Endothelial cell of umbilical vein (primary cell): Measurements from ENCODE around the gene NCL. TPM values are rescaled to one million over a fixed set of nuclear protein-coding genes. Genes with fewer than 3 reads are reported as not detected.

Experiments used
- BruUV-seq: library from RNA; stranded (reverse); fragments of 400-500 nt; replicated peaks from 2 replicates; lab custom pipeline; 2021; lab: Mats Ljungman, UMichigan
- CTCF ChIA-PET: fragments of 300-600, 350-600 bp; sonication (Branson Sonifier 250); formaldehyde crosslinking; loops from one replicate; lab custom pipeline; 2021; ENCODE audit warnings: antibody characterized with exemption, inconsistent platforms; lab: Charles Lee
- POLR2A ChIA-PET: fragments of 300-600, 350-600 bp; sonication (Branson Sonifier 250); formaldehyde crosslinking; loops from one replicate; lab custom pipeline; 2021; ENCODE audit warnings: antibody characterized with exemption, inconsistent platforms; lab: Charles Lee
- DNase-seq: peaks from one replicate; pipeline ENCODE4 v3.0.0-alpha.2; 2011; ENCODE audit warnings: low read depth, low spot score
- FAIRE-seq: peaks from 2 replicates; lab custom pipeline; 2011; peaks lifted over from hg19 to GRCh38; lab: Jason Lieb, UNC
- H2AFZ ChIP-seq: 2 replicates; pipeline ENCODE4 v1.6.0; 2012; ENCODE audit warnings: low read depth, low read length, control low read depth, inconsistent platforms
- H3K27ac ChIP-seq: 2 replicates; pipeline ENCODE4 v1.5.1; 2011; ENCODE audit warnings: low read depth, mild to moderate bottlenecking, control low read depth, low read length, moderate library complexity; ENCODE audit not compliant: insufficient read depth
- H3K27me3 ChIP-seq, 2 experiments: 2 replicates each; pipeline versions ENCODE4 v1.6.0 to v1.6.1; 2011; ENCODE audit warnings: low read length in 2 of 2, mixed read lengths in 1 of 2; ENCODE audit not compliant: control insufficient read depth in 2 of 2, insufficient read depth in 2 of 2
- H3K36me3 ChIP-seq, 2 experiments: 2 replicates in 1 of 2; 3 replicates in 1 of 2; pipeline ENCODE4 v1.5.1; 2011; ENCODE audit warnings: low read length in 2 of 2, mild to moderate bottlenecking in 1 of 2, moderate library complexity in 1 of 2; ENCODE audit not compliant: control insufficient read depth in 2 of 2, insufficient read depth in 2 of 2; ENCODE audit errors: extremely low read depth in 1 of 2
- H3K4me1 ChIP-seq: 3 replicates; pipeline ENCODE4 v1.5.1; 2011; ENCODE audit warnings: mild to moderate bottlenecking, low read length; ENCODE audit not compliant: control insufficient read depth, insufficient read depth; ENCODE audit errors: extremely low read depth
- H3K4me2 ChIP-seq: 2 replicates; pipeline ENCODE4 v1.6.1; 2011; ENCODE audit warnings: low read length, control low read depth, mixed read lengths; ENCODE audit not compliant: insufficient read depth
- H3K4me3 ChIP-seq, 3 experiments: fragments of 200-600 bp in 1 of 3; sonication (generic), shearing (Covaris generic) in 1 of 3; replicated peaks in 1 of 3; 2 replicates each; pipeline ENCODE4 v1.5.1; 2011 to 2016; ENCODE audit warnings: control low read depth in 3 of 3, low read length in 3 of 3, mild to moderate bottlenecking in 2 of 3, inconsistent platforms in 1 of 3, low read depth in 1 of 3, moderate library complexity in 1 of 3; ENCODE audit not compliant: insufficient read depth in 1 of 3
- H3K79me2 ChIP-seq: 2 replicates; pipeline ENCODE4 v1.6.0; 2012; ENCODE audit warnings: low read length, inconsistent platforms; ENCODE audit not compliant: control insufficient read depth, insufficient read depth
- H3K9ac ChIP-seq: replicated peaks from 2 replicates; pipeline ENCODE3; 2011; ENCODE audit warnings: low read length, control low read depth; ENCODE audit not compliant: insufficient read depth; ENCODE audit errors: extremely low read depth
- H3K9me1 ChIP-seq: replicated peaks from 3 replicates; pipeline ENCODE4 v1.6.0; 2011; ENCODE audit warnings: mild to moderate bottlenecking, low read length; ENCODE audit not compliant: control insufficient read depth, insufficient read depth; ENCODE audit errors: extremely low read depth
- H3K9me3 ChIP-seq: replicated peaks from 2 replicates; pipeline ENCODE4 v1.5.1; 2012; ENCODE audit warnings: low read length, inconsistent platforms; ENCODE audit not compliant: control insufficient read depth, insufficient read depth
- H4K20me1 ChIP-seq: replicated peaks from 2 replicates; pipeline ENCODE3; 2011; ENCODE audit warnings: mild to moderate bottlenecking, low read length; ENCODE audit not compliant: control insufficient read depth, insufficient read depth; ENCODE audit errors: extremely low read depth
- POLR2AphosphoS5 ChIP-seq: IDR thresholded peaks from 2 replicates; pipeline ENCODE4 v1.6.1; 2012; ENCODE audit warnings: low read depth, mild to moderate bottlenecking, control low read depth, low read length, moderate library complexity; ENCODE audit not compliant: insufficient read depth
- dilution Hi-C: fragments of 300-500 bp; cut with MboI; formaldehyde crosslinking; loops from one replicate; pipeline ENCODE4 v1.15.0; 2019; ENCODE audit warnings: low sequenced_read_pairs; ENCODE audit not compliant: extremely low pct_ligation_motif_present
- intact Hi-C: fragments of 100-400 bp; cut with micrococcal nuclease; formaldehyde crosslinking; loops from one replicate; pipeline ENCODE4 v1.10.0; 2022
- polyA plus RNA-seq, 4 experiments: library from polyadenylated mRNA; depleted of rRNA in 3 of 4; stranded (reverse) in 3 of 4; unstranded in 1 of 4; fragments of >200 nt; gene quantifications; 2 replicates each; pipeline versions ENCODE4 v1.2.1 to v1.2.3, GENCODE V29; 2011 to 2012; ENCODE audit warnings: missing spikeins in 1 of 4
- total RNA-seq: library from RNA; stranded (reverse); gene quantifications from 2 replicates; pipeline ENCODE4 v1.2.3, GENCODE V29; 2021
- TF ChIP-seq, protein P1 (sequence below), 2 donors: IDR thresholded peaks; 1 replicate in 1 of 2; 2 replicates in 1 of 2; pipeline ENCODE4 v1.5.1; 2011; ENCODE audit warnings: low read length in 2 of 2, mild to moderate bottlenecking in 2 of 2, moderate library complexity in 2 of 2, control low read depth in 1 of 2, inconsistent platforms in 1 of 2, low read depth in 1 of 2; ENCODE audit not compliant: insufficient read depth in 1 of 2; ENCODE audit errors: extremely low read depth in 1 of 2

Gene NCL
- total and polyA plus RNA-seq, 2 donors (not counting 3 experiments of a cell fraction or from before 2014, with no cell fraction given), result 35.3 to 708 TPM

DNA sequence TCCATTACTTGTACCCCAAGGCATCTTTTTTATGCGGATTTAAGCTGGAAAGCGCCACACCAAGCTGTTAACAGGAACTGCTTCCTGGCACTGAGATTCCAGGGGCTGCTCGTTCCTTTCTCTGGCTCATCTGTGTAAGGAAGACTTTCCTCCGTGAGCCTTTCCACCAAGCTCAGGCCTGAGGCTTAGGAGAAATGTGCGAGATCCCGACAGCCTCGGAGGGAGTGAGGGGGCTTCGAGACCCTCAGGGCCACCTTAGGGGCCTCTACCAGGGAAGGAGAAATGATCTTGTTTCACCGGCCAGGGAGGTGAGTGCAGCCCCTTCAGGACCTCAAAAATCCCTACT, 51.7 kb downstream of the NCL start:
- Histone ChIP-seq H3K4me3 (no peak overlapping the region), H3K4me1 (peaks cover 3% of the 10 kb centered on the region), H3K36me3 (no peaks in the 10 kb centered on the region), H3K9me1 (no peaks in the 10 kb centered on the region), H2AFZ (peak overlapping the region; percentile 87), H3K79me2 (no peaks in the 10 kb centered on the region), H3K9ac (no peak overlapping the region), H3K4me2 (no peak overlapping the region), H3K27ac (no peak overlapping the region), H3K27me3 (no peaks in the 10 kb centered on the region), H4K20me1 (no peaks in the 10 kb centered on the region), H3K9me3 (no peaks in the 10 kb centered on the region)
- FAIRE-seq (no peak), DNase-seq (no peak)
- ChIA-PET CTCF (interaction anchor here (0.6 to 5.4 kb wide), 29 partner anchors 8 to 588 kb away, joined by 3 to 70 read pairs (median 4); partner anchors contain the start of gene ARMC9), POLR2A (interaction anchor here (1.5 kb wide), 1 partner anchor 51 kb away, joined by 3 read pairs; no protein-coding TSS in a partner anchor)
- intact Hi-C loops, result loop anchor here (1.0 kb wide), 4 partner anchors 115 to 308 kb away; no protein-coding TSS in a partner anchor
- no peak for TF ChIP-seq POLR2AphosphoS5
- BruUV-seq, result no TSS peak
- dilution Hi-C loops, result no loop called here

DNA sequence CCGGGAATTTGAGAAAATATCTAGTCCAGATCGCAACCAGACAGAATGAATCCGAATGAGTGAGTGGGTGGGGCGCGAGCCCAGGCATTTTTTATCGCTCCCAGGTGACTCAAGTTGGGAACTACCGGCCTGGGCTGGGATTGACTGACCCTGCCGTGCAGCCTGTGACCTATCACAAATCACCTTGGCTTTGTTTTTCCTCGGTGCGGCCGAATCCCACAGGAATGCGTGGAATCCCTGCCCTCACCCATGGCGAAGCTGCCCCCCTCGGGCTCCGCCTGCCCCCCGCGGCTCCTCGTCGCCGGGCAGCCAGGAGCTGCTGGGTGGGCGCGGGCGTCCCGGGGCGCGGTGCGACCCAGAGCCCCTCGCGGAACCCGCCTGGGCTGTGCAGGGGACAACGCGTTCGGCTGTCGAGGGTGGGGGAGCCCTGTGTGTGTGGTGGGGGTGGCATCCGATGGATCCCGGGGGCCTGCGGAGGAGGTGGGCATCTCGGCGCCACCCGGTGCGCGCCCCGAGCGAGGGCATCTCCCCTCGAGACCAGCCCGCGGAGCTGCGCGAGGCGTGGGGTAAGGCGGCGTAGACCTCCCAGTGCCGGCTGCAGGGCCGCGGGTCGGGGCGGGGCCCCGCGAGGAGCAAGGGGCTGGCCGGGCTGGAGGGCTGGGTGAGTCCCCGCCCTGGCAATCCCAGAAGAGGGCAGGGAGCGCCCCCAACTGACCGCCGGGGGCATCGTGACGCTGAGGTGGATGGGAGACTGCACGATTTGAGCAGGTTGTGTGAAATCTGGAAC, 52.3 kb downstream of the NCL start:
- CTCF ChIA-PET, result interaction anchor here (0.7 to 5.4 kb wide), 29 partner anchors 8 to 588 kb away, joined by 3 to 70 read pairs (median 4); partner anchors contain the start of gene ARMC9
- Histone ChIP-seq H3K4me3 (peak overlapping the region; percentile 18 to 73 (median 21)), H3K79me2 (no peaks in the 10 kb centered on the region), H4K20me1 (no peaks in the 10 kb centered on the region), H3K9me1 (no peaks in the 10 kb centered on the region), H3K4me1 (peaks cover 3% of the 10 kb centered on the region), H3K9me3 (no peaks in the 10 kb centered on the region), H3K4me2 (peak overlapping the region; percentile 25), H2AFZ (peak overlapping the region; percentile 93), H3K9ac (peak overlapping the region; percentile 40), H3K27me3 (no peaks in the 10 kb centered on the region), H3K36me3 (no peaks in the 10 kb centered on the region), H3K27ac (no peak overlapping the region)
- no TSS peak for BruUV-seq
- dilution Hi-C loops, result no loop called here
- POLR2A ChIA-PET, result interaction anchor here (1.5 kb wide), 1 partner anchor 52 kb away, joined by 3 read pairs; no protein-coding TSS in a partner anchor
- no peak for TF ChIP-seq POLR2AphosphoS5
- TF ChIP-seq, protein P1, sequence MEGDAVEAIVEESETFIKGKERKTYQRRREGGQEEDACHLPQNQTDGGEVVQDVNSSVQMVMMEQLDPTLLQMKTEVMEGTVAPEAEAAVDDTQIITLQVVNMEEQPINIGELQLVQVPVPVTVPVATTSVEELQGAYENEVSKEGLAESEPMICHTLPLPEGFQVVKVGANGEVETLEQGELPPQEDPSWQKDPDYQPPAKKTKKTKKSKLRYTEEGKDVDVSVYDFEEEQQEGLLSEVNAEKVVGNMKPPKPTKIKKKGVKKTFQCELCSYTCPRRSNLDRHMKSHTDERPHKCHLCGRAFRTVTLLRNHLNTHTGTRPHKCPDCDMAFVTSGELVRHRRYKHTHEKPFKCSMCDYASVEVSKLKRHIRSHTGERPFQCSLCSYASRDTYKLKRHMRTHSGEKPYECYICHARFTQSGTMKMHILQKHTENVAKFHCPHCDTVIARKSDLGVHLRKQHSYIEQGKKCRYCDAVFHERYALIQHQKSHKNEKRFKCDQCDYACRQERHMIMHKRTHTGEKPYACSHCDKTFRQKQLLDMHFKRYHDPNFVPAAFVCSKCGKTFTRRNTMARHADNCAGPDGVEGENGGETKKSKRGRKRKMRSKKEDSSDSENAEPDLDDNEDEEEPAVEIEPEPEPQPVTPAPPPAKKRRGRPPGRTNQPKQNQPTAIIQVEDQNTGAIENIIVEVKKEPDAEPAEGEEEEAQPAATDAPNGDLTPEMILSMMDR (IDR thresholded peaks at IDR 0.05; ENCODE audit: extremely low read depth in 1 of 2, insufficient read depth in 1 of 2, low read depth in 1 of 2, low read length in 2 of 2), result peak; percentile 91 to 97
- FAIRE-seq, result peak; percentile 85
- intact Hi-C loops, result loop anchor here (1.0 kb wide), 4 partner anchors 115 to 308 kb away; no protein-coding TSS in a partner anchor
- DNase-seq, result peak; percentile 81
